Suprapubic skin (tissue), 4 donors: ENCODE results near the gene LRRC28.

Experiments
- CTCF ChIP-seq, 2 donors: fragments of 200-600 bp in 1 of 2; fragments of 450-650 bp in 1 of 2; sonication (generic) in 1 of 2; IDR thresholded peaks; one replicate each; pipeline ENCODE4 v1.5.1; 2016 to 2019; ENCODE audit warnings: antibody characterized with exemption in 2 of 2, mild to moderate bottlenecking in 1 of 2, moderate library complexity in 1 of 2
- EP300 ChIP-seq: sonication (generic); formaldehyde crosslinking; IDR thresholded peaks from one replicate; pipeline ENCODE4 v1.6.1; 2017; ENCODE audit warnings: antibody characterized with exemption
- POLR2A ChIP-seq, 2 donors: fragments of 450-650 bp; IDR thresholded peaks; one replicate each; pipeline ENCODE4 v1.6.1; 2017; ENCODE audit warnings: antibody characterized with exemption in 2 of 2, mild to moderate bottlenecking in 2 of 2, moderate library complexity in 2 of 2
- POLR2AphosphoS5 ChIP-seq, 3 donors: sonication (generic); formaldehyde crosslinking; IDR thresholded peaks; one replicate each; pipeline ENCODE4 v1.6.1; 2017; ENCODE audit warnings: antibody characterized with exemption in 3 of 3

- no peak for TF ChIP-seq CTCF (IDR thresholded peaks at IDR 0.05)
- TF ChIP-seq POLR2AphosphoS5 (IDR thresholded peaks at IDR 0.05): no peak
- no peak for TF ChIP-seq POLR2A (IDR thresholded peaks at IDR 0.05)
- no peak for TF ChIP-seq EP300
These were observed 185.4 kb downstream of the LRRC28 start for GRCh38 chr15:99436542-99437314.
